HEK293 (cell line): Measurements from ENCODE around the gene ANO2.

Experiments used
- KLF16 ChIP-seq: fragments of 450-650 bp; formaldehyde crosslinking; IDR thresholded peaks from 2 replicates; pipeline ENCODE4 v1.5.1; 2017; ENCODE audit warnings: missing biosample characterization, missing genetic modification characterization
- YY1 ChIP-seq: fragments of 450-650 bp; formaldehyde crosslinking; IDR thresholded peaks from 2 replicates; pipeline ENCODE4 v1.5.1; 2018; ENCODE audit warnings: missing biosample characterization, missing genetic modification characterization
- ZNF221 ChIP-seq: fragments of 450-650 bp; formaldehyde crosslinking; IDR thresholded peaks from 2 replicates; pipeline ENCODE4 v1.5.1; 2017; ENCODE audit warnings: missing biosample characterization, missing genetic modification characterization, borderline replicate concordance
- TF ChIP-seq, protein P1 (sequence below): fragments of 450-650 bp; formaldehyde crosslinking; IDR thresholded peaks from 2 replicates; pipeline ENCODE4 v1.5.1; 2016; ENCODE audit warnings: missing biosample characterization, missing genetic modification characterization
- TF ChIP-seq, protein P2 (sequence below): fragments of 450-650 bp; formaldehyde crosslinking; IDR thresholded peaks from 2 replicates; pipeline ENCODE4 v1.5.1; 2016; ENCODE audit warnings: missing biosample characterization, missing genetic modification characterization, borderline replicate concordance

DNA sequence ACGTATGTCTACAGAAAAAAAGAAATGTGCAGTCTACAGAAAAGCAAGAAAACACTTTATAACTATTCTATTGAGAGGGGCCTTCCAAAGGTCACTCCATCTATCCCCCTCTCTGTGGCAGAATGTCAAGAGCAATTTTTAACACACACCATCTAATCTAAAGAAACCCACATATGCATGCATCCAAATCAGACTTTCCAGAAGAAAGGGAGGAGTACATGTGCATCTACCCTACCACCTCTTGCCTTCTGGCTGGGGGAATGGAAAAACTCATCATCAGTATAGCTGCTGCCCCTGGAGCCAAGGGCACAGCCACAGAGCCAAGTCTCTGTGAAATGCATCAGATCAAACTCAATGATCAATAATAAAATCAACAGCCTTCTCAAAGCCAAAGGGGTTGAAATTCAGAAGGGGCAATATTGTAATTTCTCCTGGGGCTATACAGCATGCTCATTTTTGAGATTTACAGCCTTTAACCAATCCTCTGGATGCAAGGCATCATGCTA, 63.9 kb downstream of the ANO2 start:
- TF ChIP-seq, protein P1, sequence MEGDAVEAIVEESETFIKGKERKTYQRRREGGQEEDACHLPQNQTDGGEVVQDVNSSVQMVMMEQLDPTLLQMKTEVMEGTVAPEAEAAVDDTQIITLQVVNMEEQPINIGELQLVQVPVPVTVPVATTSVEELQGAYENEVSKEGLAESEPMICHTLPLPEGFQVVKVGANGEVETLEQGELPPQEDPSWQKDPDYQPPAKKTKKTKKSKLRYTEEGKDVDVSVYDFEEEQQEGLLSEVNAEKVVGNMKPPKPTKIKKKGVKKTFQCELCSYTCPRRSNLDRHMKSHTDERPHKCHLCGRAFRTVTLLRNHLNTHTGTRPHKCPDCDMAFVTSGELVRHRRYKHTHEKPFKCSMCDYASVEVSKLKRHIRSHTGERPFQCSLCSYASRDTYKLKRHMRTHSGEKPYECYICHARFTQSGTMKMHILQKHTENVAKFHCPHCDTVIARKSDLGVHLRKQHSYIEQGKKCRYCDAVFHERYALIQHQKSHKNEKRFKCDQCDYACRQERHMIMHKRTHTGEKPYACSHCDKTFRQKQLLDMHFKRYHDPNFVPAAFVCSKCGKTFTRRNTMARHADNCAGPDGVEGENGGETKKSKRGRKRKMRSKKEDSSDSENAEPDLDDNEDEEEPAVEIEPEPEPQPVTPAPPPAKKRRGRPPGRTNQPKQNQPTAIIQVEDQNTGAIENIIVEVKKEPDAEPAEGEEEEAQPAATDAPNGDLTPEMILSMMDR (tag by site-specific recombination), result no peak
- TF ChIP-seq YY1 (tag by site-specific recombination), result no peak
- no peak for TF ChIP-seq ZNF221 (tag by site-specific recombination)
- no peak for TF ChIP-seq KLF16 (tag by site-specific recombination)
- TF ChIP-seq, protein P2, sequence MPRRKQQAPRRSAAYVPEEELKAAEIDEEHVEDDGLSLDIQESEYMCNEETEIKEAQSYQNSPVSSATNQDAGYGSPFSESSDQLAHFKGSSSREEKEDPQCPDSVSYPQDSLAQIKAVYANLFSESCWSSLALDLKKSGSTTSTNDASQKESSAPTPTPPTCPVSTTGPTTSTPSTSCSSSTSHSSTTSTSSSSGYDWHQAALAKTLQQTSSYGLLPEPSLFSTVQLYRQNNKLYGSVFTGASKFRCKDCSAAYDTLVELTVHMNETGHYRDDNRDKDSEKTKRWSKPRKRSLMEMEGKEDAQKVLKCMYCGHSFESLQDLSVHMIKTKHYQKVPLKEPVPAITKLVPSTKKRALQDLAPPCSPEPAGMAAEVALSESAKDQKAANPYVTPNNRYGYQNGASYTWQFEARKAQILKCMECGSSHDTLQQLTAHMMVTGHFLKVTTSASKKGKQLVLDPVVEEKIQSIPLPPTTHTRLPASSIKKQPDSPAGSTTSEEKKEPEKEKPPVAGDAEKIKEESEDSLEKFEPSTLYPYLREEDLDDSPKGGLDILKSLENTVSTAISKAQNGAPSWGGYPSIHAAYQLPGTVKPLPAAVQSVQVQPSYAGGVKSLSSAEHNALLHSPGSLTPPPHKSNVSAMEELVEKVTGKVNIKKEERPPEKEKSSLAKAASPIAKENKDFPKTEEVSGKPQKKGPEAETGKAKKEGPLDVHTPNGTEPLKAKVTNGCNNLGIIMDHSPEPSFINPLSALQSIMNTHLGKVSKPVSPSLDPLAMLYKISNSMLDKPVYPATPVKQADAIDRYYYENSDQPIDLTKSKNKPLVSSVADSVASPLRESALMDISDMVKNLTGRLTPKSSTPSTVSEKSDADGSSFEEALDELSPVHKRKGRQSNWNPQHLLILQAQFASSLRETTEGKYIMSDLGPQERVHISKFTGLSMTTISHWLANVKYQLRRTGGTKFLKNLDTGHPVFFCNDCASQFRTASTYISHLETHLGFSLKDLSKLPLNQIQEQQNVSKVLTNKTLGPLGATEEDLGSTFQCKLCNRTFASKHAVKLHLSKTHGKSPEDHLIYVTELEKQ, result no peak
